GM12875 (cell line): ENCODE measurements around the gene ZSWIM8.
"Not testable (repeated sequence)": the region's sequence is repeated elsewhere in the genome, so short reads cannot be mapped to it uniquely, and the experiment has no call there.

Experiments
- H3K4me3 ChIP-seq: one replicate; pipeline ENCODE4 v1.5.1; 2011; ENCODE audit warnings: low read depth, low read length, control low read depth
- CTCF ChIP-seq: IDR thresholded peaks from 2 replicates; pipeline ENCODE4 v1.5.1; 2011; ENCODE audit warnings: low read depth, mild to moderate bottlenecking, control low read depth, inconsistent platforms, low read length, moderate library complexity, borderline replicate concordance; ENCODE audit not compliant: insufficient read depth

ZSWIM8 gene

GRCh38 chr10:73782749-73783085 is 2.7 kb upstream of the ZSWIM8 start:
- no peak for TF ChIP-seq CTCF
- peak overlapping the region; percentile 75 for H3K4me3 ChIP-seq

DNA sequence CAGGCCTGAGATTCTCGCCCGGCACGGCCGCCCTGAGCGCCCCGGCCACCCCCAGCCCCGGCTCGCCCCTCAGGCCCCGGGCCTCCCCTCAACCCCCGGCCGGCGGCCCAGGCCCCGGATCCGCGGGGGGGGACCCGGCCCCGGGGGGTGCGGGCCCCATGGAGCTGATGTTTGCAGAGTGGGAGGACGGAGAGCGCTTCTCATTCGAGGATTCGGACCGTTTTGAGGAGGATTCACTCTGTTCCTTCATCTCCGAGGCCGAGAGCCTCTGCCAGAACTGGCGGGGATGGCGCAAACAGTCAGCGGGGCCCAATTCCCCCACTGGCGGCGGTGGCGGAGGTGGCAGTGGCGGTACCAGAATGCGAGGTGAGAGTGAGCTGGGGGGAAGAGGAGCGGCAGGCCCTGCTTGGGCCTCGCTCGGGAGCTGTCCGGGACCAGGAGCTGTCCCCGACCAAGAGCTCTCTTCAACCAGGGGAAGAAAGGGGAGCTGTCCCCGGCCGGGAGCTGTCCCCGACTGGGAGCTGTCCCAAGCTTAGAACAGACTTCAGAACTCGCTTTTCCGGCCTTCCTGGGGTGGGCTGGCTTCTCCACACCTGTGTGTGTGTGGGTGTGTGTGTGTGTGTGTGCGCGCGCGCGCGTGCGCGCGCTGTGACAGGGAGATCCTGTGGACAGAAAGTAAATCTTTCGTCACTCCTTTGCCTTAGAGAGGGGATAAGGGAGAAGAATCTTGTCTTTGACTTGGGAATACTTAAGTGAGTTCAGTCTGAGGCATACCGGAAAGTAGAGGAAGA is 510 bp downstream of the ZSWIM8 start:
- H3K4me3 ChIP-seq: peak overlapping the region; percentile 84
- TF ChIP-seq CTCF: no peak

- 0 out of 2 replicates have a peak, but pooled peaks have one; percentile 8 for TF ChIP-seq CTCF
- peak overlapping the region; percentile 84 for H3K4me3 ChIP-seq
Measured at GRCh38 chr10:73786512-73786885, 1.1 kb downstream of the ZSWIM8 start.

DNA sequence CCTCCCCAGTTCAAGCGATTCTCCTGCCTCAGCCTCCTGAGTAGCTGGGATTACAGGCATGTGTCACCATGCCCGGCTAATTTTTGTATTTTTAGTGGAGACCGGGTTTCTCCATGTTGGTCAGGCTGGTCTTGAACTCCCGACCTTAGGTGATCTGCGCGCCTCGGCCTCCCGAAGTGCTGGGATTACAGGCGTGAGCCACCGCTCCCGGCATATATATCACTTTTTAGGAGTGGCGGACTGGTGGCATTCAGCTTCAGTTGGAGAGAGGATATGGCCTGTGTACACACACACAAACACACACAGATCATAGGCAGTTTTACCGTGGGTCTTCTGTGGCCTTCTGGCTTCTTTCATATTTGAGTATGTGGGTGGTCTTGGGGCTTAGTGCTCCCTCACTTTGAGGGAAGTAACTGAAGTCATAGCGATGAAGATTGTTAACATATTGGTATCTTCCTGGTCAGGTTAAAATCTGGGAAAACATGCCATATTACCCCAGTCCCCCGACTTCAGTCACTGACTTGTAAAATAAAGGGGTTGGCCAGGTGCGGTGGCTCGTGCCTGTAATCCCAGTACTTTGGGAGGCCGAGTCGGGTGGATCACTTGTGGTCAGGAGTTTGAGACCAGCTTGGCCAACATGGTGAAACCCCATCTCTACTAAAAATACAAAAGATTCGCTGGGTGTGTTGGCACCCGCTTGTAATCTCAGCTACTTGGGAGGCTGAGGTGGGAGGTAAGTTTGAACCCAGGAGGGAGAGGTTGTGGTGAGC is 1.8 kb downstream of the ZSWIM8 start:
- H3K4me3 ChIP-seq: not testable (repeated sequence)

DNA sequence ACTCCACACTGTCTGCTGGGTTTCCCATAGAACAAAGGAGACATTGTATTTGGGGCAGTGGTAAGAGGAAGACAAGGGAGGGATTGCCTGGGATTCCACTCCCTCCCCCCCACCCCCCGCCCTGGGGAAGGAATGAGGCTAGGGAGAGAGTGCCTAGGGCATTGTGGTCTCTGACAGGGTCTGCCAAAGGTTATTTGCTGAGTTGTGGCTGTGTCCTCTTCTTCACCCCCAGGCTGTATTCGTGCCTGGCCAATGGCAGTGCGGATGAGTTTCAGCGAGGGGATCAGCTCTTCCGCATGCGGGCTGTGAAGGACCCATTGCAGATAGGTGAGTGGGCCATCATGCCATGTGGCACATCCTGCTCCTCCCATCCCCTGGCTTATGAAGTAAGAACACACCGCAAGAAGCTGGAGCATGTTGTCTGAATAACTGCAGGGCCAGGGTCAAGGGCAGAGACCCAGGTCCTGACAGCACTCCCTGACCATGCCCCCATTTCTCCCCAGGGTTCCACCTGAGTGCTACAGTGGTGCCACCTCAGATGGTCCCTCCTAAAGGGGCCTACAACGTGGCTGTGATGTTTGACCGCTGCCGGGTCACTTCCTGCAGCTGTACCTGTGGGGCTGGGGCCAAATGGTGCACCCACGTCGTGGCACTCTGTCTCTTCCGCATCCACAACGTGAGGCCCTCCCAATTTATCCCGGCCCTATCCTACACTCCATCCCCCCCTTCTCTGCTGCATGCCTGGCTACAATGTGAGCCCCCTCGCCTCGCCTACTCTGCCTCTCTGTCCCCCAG is 3.7 kb downstream of the ZSWIM8 start:
- no peak overlapping the region for H3K4me3 ChIP-seq
- TF ChIP-seq CTCF: no peak

DNA sequence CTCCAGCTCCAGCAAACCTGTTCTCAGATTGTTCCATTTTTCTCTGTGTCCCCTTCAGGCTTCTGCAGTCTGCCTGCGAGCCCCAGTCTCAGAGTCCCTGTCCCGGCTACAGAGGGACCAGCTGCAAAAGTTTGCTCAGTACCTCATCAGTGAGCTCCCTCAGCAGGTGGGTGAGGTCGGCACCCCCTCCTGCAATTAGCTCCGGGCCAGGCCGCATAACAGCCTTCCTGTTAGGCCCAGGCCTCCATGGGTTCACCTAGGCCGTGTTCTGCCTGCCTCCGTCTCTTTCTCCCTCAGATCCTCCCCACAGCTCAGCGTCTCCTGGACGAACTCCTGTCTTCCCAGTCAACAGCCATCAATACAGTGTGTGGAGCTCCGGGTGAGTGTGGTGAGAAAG is 4.3 kb downstream of the ZSWIM8 start:
- no peak overlapping the region for H3K4me3 ChIP-seq
- no peak for TF ChIP-seq CTCF

- no peak for TF ChIP-seq CTCF
- no peak overlapping the region for H3K4me3 ChIP-seq
Measured at GRCh38 chr10:73790886-73791625, 5.7 kb downstream of the ZSWIM8 start.
